Gastrocnemius medialis (tissue), 4 donors: Measurements from ENCODE around the gene NOL9. TPM values are rescaled to one million over a fixed set of nuclear protein-coding genes. Genes with fewer than 3 reads are reported as not detected.
A peak's percentile ranks its signal among the peaks of the same experiment; 100 is the strongest.

Source experiments
- ATAC-seq, 2 donors: fragments of 150-250 bp; one replicate each; pipeline ENCODE4 v1.9.1; 2016
- DNase-seq, 2 donors: peaks; one replicate each; pipeline ENCODE4 v3.0.0-alpha.2; 2019
- H3K27ac ChIP-seq, 4 donors: fragments of 200-600 bp; sonication (generic); 1 replicate in 1 of 4; 2 replicates in 3 of 4; pipeline ENCODE4 v1.5.1; 2016 to 2018; ENCODE audit warnings: mild to moderate bottlenecking in 2 of 4, moderate library complexity in 1 of 4
- H3K27me3 ChIP-seq, 3 donors: fragments of 200-600 bp; sonication (generic) in 2 of 3; 1 replicate in 1 of 3; 2 replicates in 2 of 3; pipeline versions ENCODE4 v1.5.1 to v1.6.0; 2016 to 2019; ENCODE audit warnings: mild to moderate bottlenecking in 1 of 3, moderate library complexity in 1 of 3
- H3K36me3 ChIP-seq, 2 donors: fragments of 200-600 bp; sonication (generic) in 1 of 2; one replicate each; pipeline ENCODE4 v1.5.1; 2017 to 2018
- H3K4me1 ChIP-seq, 2 donors: fragments of 200-600 bp; sonication (generic) in 1 of 2; one replicate each; pipeline ENCODE4 v1.5.1; 2016 to 2017; ENCODE audit warnings: mild to moderate bottlenecking in 2 of 2
- H3K4me3 ChIP-seq, 4 donors: fragments of 200-600 bp; sonication (generic) in 3 of 4; 1 replicate in 1 of 4; 2 replicates in 3 of 4; pipeline ENCODE4 v1.5.1; 2016 to 2019; ENCODE audit warnings: mild to moderate bottlenecking in 2 of 4
- H3K9me3 ChIP-seq, 3 donors: fragments of 200-600 bp; sonication (generic) in 2 of 3; 1 replicate in 1 of 3; 2 replicates in 2 of 3; pipeline ENCODE4 v1.5.1; 2016 to 2019
- POLR2A ChIP-seq, 2 donors: fragments of 450-650 bp; IDR thresholded peaks; one replicate each; pipeline ENCODE4 v1.6.1; 2017; ENCODE audit warnings: antibody characterized with exemption in 2 of 2, mild to moderate bottlenecking in 2 of 2, moderate library complexity in 2 of 2
- in situ Hi-C, 4 donors: fragments of 200-750 bp; cut with MboI; loops; one replicate each; pipeline versions ENCODE4 v1.15.0 to v1.8.0; 2017; ENCODE audit warnings: low sequenced_read_pairs in 4 of 4
- intact Hi-C: fragments of 100-400 bp; cut with DNase I; formaldehyde crosslinking; loops from one replicate; pipeline ENCODE4 v1.15.1; 2023; ENCODE audit warnings: low total_unique reads
- total RNA-seq, 4 donors: library from RNA; depleted of rRNA; stranded (reverse); fragments of >200 nt; gene quantifications; one replicate each; pipeline versions ENCODE4 v1.1.0 to v1.2.3, GENCODE V29; 2016
- TF ChIP-seq, protein P1 (sequence below), 5 experiments: fragments of 450-650 bp in 3 of 5; fragments of 200-600 bp in 2 of 5; sonication (generic) in 2 of 5; IDR thresholded peaks in 4 of 5; conservative IDR thresholded peaks in 1 of 5; 1 replicate in 4 of 5; 2 replicates in 1 of 5; pipeline ENCODE4 v1.5.1; 2016 to 2019; ENCODE audit warnings: antibody characterized with exemption in 5 of 5, mild to moderate bottlenecking in 3 of 5, moderate library complexity in 3 of 5

Gene NOL9
- total RNA-seq, 4 donors from 2014 or later = 13.6 to 33.0 (median 21.9) TPM

DNA sequence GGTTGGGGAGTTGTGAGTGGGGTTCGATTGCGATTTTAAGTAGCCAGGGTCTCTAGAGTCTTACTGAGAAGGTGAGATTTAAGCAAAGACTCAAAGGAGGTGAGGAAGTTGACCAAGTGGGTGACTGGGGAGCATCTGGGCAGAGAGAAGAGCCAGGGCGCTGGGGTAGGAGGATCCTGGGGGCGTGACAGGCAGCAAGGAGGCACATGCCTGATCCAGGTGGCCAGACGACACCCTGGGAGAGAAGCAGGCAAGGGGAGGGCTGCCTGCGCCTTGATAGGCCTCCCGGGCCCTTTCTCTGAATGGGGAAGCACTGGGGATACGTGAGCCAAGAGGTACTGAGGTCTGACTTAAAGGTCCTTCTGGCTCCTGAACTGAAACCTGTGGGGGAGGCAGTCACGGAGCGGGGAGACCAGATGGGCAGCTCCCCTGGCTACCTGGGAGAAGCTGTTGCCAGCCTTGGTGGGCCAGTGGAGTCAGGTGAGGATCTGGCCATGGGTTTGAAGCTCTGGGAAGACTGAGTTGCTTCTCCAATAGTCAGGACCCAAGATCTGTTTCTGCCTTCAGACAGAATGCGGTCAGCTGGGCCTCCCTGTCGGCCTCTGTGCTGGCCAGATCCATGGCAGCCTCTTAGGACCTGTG, 30.9 kb upstream of the NOL9 start:
- in situ Hi-C loops = loop anchor here in 1 of 4 donors (10.0 kb wide), 1 partner anchor 50 kb away; no protein-coding TSS in a partner anchor
- TF ChIP-seq, protein P1, sequence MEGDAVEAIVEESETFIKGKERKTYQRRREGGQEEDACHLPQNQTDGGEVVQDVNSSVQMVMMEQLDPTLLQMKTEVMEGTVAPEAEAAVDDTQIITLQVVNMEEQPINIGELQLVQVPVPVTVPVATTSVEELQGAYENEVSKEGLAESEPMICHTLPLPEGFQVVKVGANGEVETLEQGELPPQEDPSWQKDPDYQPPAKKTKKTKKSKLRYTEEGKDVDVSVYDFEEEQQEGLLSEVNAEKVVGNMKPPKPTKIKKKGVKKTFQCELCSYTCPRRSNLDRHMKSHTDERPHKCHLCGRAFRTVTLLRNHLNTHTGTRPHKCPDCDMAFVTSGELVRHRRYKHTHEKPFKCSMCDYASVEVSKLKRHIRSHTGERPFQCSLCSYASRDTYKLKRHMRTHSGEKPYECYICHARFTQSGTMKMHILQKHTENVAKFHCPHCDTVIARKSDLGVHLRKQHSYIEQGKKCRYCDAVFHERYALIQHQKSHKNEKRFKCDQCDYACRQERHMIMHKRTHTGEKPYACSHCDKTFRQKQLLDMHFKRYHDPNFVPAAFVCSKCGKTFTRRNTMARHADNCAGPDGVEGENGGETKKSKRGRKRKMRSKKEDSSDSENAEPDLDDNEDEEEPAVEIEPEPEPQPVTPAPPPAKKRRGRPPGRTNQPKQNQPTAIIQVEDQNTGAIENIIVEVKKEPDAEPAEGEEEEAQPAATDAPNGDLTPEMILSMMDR (IDR thresholded peaks at IDR 0.05 in 4 of 5, conservative IDR thresholded peaks at IDR 0.05 in 1 of 5) = no peak
- no peak for TF ChIP-seq POLR2A (IDR thresholded peaks at IDR 0.05)

GRCh38 chr1:6584126-6585080, 30.1 kb upstream of the NOL9 start:
- peak overlapping the region; percentile 98 to 100 (median 100) for H3K27ac ChIP-seq

More for the DNA sequence above, 30.9 kb upstream of the NOL9 start:
- Histone ChIP-seq H3K4me3 (no peak overlapping the region), H3K4me1 (peaks cover 41 to 71% of the 10 kb centered on the region in 2 donors), H3K36me3 (peaks cover 0 to 8% of the 10 kb centered on the region in 2 donors), H3K27me3 (no peaks in the 10 kb centered on the region), H3K9me3 (no peaks in the 10 kb centered on the region), H3K27ac (peak overlapping the region; percentile 98 to 100 (median 100))
- ATAC-seq = no peak
- no peak for DNase-seq
- intact Hi-C loops = no loop called here

DNA sequence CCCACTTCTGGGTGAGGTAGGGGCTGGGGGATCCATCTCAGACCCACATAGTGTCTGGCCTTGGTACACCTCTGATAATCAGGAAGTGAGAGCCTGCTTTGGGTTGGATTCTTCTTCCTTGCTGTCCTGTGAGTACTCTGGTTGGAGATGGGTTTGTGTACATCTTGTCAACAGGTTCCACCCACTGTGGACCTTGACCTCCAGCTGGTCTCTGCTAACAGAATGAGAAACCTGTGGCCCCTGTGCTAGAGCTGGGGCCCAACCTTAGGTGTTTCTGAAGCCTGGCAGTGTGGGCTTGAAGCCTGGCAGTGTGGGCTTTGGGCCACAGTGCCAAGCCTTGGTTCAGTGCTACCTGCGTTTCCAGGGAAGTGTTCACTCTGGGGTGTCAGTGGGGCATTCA, 28.1 kb upstream of the NOL9 start:
- no peak for TF ChIP-seq POLR2A (IDR thresholded peaks at IDR 0.05)
- TF ChIP-seq, protein P1 (IDR thresholded peaks at IDR 0.05 in 4 of 5, conservative IDR thresholded peaks at IDR 0.05 in 1 of 5) = no peak
- H3K27ac ChIP-seq = peak overlapping the region; percentile 91 to 98 (median 96)
- DNase-seq = no peak
- intact Hi-C loops (loop anchor here (5.0 kb wide), 1 partner anchor 45 kb away; no protein-coding TSS in a partner anchor), in situ Hi-C loops (loop anchor here in 1 of 4 donors (10.0 kb wide), 1 partner anchor 52 kb away; no protein-coding TSS in a partner anchor)
- no peak for ATAC-seq
- no peak overlapping the region for H3K4me3 ChIP-seq
- H3K4me1 ChIP-seq = peaks cover 19 to 50% of the 10 kb centered on the region in 2 donors
- H3K9me3 ChIP-seq = no peaks in the 10 kb centered on the region
- no peaks in the 10 kb centered on the region for H3K36me3 ChIP-seq
- H3K27me3 ChIP-seq = no peaks in the 10 kb centered on the region

More at GRCh38 chr1:6584126-6585080, 30.1 kb upstream of the NOL9 start:
- H3K36me3 ChIP-seq = peaks cover 0 to 1% of the 10 kb centered on the region in 2 donors
- TF ChIP-seq POLR2A (IDR thresholded peaks at IDR 0.05) = no peak
- TF ChIP-seq, protein P1 (IDR thresholded peaks at IDR 0.05 in 4 of 5, conservative IDR thresholded peaks at IDR 0.05 in 1 of 5) = peak in 3 of 5 experiments; percentile 12 to 29 (median 22)
- no peaks in the 10 kb centered on the region for H3K9me3 ChIP-seq
- DNase-seq (no peak), ATAC-seq (no peak)
- intact Hi-C loops (loop anchor here (5.0 kb wide), 1 partner anchor 43 kb away; no protein-coding TSS in a partner anchor), in situ Hi-C loops (loop anchor here in 1 of 4 donors (10.0 kb wide), 1 partner anchor 50 kb away; no protein-coding TSS in a partner anchor)
- H3K4me3 ChIP-seq = no peak overlapping the region
- no peaks in the 10 kb centered on the region for H3K27me3 ChIP-seq
- H3K4me1 ChIP-seq = peaks cover 34 to 66% of the 10 kb centered on the region in 2 donors

- Histone ChIP-seq H3K27me3 (no peaks in the 10 kb centered on the region), H3K27ac (peak overlapping the region; percentile 91 to 98 (median 96)), H3K9me3 (no peaks in the 10 kb centered on the region), H3K4me1 (peaks cover 17 to 45% of the 10 kb centered on the region in 2 donors), H3K4me3 (no peak overlapping the region), H3K36me3 (no peaks in the 10 kb centered on the region)
- peak in 1 of 2 donors; percentile 25 for DNase-seq
- intact Hi-C loops (loop anchor here (2.0 to 5.0 kb wide), 2 partner anchors 19 to 46 kb away; no protein-coding TSS in a partner anchor), in situ Hi-C loops (loop anchor here in 1 of 4 donors (10.0 kb wide), 1 partner anchor 53 kb away; no protein-coding TSS in a partner anchor)
- TF ChIP-seq POLR2A (IDR thresholded peaks at IDR 0.05) = no peak
- TF ChIP-seq, protein P1 (IDR thresholded peaks at IDR 0.05 in 4 of 5, conservative IDR thresholded peaks at IDR 0.05 in 1 of 5) = no peak
- ATAC-seq = no peak
Observed at GRCh38 chr1:6581561-6582305, 27.4 kb upstream of the NOL9 start.
